ENCODE results near the gene NME9.

DNA sequence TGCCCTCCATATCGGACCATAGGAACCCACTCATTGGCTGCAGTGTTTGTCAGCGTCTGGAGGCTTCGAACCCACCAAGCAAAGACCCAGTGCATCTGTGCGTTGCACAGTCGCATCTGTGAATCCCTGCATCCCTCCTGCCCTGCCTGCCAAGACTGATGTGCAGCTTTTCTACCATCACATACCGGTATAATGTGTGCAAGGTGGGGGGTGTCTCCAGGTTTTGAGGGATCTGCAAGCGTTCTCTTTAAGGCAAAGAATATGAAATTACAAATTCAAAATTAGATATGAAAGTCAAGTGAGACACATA, 288 bp upstream of the NME9 start:
- TF ChIP-seq YY1 (IDR thresholded peaks at IDR 0.05; ENCODE audit: low read depth) (no peak), TCF12 (IDR thresholded peaks at IDR 0.05; ENCODE audit: low read depth) (no peak), NFIC (IDR thresholded peaks at IDR 0.05) (no peak), TEAD4 (IDR thresholded peaks at IDR 0.05) (no peak), TAF1 (IDR thresholded peaks at IDR 0.05; ENCODE audit: low read depth) (no peak)
- TF ChIP-seq, protein P1, sequence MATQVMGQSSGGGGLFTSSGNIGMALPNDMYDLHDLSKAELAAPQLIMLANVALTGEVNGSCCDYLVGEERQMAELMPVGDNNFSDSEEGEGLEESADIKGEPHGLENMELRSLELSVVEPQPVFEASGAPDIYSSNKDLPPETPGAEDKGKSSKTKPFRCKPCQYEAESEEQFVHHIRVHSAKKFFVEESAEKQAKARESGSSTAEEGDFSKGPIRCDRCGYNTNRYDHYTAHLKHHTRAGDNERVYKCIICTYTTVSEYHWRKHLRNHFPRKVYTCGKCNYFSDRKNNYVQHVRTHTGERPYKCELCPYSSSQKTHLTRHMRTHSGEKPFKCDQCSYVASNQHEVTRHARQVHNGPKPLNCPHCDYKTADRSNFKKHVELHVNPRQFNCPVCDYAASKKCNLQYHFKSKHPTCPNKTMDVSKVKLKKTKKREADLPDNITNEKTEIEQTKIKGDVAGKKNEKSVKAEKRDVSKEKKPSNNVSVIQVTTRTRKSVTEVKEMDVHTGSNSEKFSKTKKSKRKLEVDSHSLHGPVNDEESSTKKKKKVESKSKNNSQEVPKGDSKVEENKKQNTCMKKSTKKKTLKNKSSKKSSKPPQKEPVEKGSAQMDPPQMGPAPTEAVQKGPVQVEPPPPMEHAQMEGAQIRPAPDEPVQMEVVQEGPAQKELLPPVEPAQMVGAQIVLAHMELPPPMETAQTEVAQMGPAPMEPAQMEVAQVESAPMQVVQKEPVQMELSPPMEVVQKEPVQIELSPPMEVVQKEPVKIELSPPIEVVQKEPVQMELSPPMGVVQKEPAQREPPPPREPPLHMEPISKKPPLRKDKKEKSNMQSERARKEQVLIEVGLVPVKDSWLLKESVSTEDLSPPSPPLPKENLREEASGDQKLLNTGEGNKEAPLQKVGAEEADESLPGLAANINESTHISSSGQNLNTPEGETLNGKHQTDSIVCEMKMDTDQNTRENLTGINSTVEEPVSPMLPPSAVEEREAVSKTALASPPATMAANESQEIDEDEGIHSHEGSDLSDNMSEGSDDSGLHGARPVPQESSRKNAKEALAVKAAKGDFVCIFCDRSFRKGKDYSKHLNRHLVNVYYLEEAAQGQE (IDR thresholded peaks at IDR 0.05; ENCODE audit: low read depth), result no peak
